Stimulated activated CD8-positive, alpha-beta memory T cell treated with anti-CD3 and anti-CD28 coated beads, Interleukin-15, amount 100 ng/mL, for 1 hour (primary cell): ENCODE measurements around the gene GALNT2.

Experiments used
- DNase-seq: peaks from one replicate; pipeline ENCODE4 v3.0.0-alpha.2; 2020; ENCODE audit warnings: low read depth

The GALNT2 gene

DNA sequence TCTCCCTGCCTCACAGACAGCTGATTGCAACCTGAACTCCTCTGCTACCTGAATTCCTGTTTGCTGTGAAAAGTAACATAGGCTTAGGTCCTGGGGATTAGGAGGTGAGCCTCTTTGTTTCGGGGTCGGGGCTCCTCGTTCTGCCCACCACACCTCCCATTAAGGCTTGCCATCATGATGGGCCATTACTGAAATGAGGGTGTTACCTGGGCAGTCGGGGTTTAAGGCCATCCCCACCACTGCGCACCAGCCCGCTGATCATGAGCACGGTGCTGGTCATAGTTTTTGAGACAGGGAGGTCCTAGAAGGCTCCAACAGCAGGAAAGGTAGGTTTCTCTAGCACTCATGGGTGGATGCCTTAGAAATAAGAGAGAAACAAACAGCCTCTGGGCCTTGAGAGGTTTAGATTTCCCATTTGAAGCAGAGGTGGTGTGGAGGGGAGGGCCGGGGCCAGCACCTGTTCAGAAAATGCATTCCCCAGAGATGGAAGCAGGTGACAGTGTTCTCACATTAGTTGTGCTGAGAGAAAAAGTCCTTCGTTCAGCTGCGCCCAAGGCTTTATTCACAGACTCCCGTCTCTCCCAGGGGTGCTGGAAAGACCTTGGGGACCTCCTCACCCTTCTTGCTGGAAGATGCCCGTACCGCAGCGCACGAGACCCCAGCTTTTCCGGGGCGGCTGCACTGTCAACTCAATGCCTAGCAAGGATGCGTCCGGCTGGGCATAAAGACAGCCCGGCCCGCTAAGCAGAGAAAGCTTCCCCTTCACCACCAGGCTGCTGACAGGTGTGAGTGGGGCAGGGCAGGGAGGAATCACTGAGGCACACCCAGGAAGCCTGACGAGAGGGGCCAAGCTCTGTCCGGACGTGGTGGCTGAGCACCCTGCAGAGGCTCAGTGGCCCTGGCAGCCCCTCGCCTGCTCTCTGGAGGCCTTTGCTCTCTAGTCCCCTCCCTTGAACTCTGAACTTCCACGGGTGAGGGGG lies 233.6 kb downstream of the GALNT2 start:
- no peak for DNase-seq

DNA sequence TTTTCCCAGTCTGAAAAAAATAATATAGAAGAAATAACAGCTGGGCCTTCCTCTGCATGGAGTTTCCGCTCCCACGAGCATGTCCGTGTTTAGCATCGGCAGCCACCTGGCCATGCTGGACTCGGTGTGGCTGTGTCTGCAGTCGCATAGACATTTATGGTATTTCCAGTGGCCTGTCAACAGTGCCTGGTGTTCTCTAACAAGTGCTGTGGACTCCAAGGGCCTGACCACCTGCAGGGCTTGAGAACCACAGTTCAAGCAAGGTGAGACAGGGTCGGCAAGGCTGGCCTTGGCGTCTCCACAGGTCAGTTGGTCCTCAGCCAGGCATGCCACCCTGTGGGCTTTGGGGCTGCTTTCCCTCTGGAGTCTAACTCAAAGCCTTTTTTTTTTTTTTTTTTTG lies 234.3 kb downstream of the GALNT2 start:
- DNase-seq: no peak

GRCh38 chr1:230301822-230302221 lies 234.8 kb downstream of the GALNT2 start:
- DNase-seq: no peak

- no peak for DNase-seq
These were observed 236.0 kb downstream of the GALNT2 start for GRCh38 chr1:230303069-230303468.

GRCh38 chr1:230303822-230304221 lies 236.8 kb downstream of the GALNT2 start:
- no peak for DNase-seq

DNA sequence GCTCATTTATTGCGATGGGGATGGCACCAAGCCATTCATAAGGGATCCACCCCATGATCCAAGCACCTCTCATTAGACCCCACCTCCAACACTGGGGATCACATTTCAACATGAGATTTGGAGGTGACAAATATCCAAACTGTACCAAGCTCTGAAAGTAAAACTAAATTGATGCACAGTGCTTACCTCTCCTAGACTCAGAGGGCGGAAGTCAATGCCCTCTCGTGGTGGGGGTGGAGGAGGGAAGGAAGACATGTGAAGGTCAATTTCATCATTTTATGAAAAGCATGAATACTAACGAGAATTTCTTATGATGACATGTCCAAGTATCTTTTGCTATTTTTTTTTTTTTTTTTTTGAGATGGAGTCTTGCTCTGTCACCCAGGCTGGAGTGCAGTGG lies 239.1 kb downstream of the GALNT2 start:
- DNase-seq: no peak

DNA sequence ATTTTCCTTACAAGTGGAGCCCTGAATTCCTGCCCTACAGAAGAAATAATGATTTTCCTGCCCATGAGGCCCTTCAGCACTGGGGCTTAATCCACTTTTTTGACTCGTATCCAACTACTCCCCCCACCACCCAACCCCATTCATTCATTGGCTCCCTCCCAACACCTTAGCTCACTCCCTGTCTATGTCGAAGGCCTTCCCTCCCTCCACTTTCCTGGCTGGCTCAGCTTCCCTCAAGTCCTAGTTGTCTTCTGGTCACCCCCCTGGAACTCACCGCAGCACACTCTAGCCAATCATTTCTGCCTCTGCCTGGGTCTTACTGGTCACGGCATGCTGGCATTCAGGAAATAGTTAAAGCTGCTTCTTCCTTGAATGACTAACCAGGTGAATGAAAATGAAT lies 240.2 kb downstream of the GALNT2 start:
- DNase-seq: no peak

- DNase-seq: no peak
These were observed 241.0 kb downstream of the GALNT2 start for GRCh38 chr1:230308039-230308438.

- no peak for DNase-seq
These were observed 241.8 kb downstream of the GALNT2 start for GRCh38 chr1:230308821-230309220.

DNA sequence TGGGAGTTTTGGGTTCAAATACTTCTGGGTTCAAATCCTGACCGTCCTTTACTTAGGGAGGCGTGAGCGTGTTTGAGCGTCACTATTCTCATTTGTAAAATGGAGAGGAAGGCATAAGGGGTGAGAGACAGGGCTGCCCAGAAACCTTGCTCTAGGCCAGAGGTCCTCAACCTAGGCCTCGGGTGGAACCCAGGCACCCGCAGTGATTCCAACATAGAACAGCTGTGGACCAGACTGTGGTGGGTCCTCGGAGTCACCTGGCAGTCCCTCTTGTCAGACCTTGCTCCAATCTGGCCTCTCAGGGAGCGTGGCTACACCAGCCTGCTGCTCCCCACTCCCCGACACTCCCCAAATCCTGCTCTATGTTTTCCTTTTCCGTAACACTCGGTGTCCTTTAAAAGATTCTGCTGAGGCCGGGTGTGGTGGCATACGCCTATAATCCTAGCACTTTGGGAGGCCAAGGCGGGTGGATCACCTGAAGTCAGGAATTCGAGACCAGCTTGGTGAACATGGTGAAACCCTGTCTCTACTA lies 242.7 kb downstream of the GALNT2 start:
- no peak for DNase-seq

- peak; percentile 28 for DNase-seq
These were observed 243.5 kb downstream of the GALNT2 start for GRCh38 chr1:230310381-230311163.

DNA sequence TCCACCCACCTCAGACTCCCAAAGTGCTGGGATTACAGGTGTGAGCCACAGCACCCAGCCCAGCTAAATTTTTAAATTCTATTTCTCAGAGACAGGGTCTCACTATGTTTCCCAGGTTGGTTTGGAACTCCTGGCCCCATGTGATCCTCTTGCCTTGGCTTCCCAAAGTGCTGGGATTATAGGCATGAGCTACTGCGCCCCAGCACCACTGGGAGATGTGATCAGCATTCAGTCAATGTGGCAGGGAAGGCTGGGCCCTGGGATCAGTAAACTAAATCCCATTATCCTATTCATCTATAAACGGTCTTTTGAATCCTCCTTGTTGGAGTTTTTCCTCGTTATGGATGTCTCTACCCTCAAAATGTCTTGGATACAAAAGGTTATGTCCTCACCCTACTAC lies 245.6 kb downstream of the GALNT2 start:
- no peak for DNase-seq

- DNase-seq: no peak
These were observed 246.6 kb downstream of the GALNT2 start for GRCh38 chr1:230313453-230314141.

DNA sequence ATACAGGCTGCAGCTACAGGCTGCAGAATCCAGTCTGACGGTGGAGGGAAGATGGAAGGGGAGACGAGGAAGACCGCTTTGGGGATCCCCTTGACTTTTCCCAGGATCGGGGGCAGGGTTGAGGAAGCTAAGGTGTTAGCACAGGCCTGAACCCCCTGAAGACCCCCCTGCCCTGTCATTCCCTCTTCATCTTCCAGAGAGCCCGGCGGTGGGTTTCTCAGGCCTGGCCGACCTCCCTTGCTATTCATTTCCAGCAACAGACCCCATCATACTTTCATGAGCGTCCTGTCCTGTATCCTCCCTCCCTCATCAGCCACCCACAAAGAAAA lies 247.1 kb downstream of the GALNT2 start:
- no peak for DNase-seq

- DNase-seq: no peak
These were observed 248.1 kb downstream of the GALNT2 start for GRCh38 chr1:230315099-230315498.

GRCh38 chr1:230316864-230317745 lies 250.1 kb downstream of the GALNT2 start:
- DNase-seq: no peak

- no peak for DNase-seq
These were observed 251.1 kb downstream of the GALNT2 start for GRCh38 chr1:230317823-230318819.

DNA sequence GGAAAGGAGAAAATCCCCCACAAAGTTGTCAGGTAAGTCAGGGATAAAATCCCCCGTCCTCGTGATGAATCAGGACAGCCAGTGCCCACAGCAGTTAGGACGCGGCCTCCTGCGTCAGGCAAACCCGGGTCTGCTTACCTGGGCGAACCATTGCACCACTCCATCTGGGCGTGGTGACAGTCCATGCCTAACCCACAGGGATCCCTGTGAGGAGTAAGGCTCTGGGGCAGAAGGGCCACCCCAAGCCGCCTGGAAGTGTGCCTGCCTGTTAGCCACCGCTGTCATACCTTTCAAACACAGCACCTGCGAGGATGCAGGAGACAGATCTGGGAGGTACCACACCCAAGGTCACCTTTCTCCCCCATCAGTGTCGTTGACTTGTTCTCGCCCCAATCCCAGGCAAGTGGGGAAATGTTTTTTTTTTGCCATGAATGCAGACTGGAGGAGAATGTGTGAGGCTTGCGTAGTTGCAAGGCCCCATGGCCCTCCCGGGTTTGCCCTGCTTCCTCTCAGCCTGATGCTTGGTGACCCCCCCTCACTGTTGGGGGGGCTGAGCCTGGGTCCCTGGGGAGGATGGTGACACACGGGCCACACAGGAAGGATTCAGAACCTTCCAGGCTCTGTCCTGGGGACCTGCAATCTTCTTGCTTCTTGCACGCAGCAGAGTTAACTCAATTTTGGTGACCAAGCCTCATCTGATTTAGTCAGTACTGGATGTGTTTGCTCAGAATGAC lies 252.1 kb downstream of the GALNT2 start:
- no peak for DNase-seq

DNA sequence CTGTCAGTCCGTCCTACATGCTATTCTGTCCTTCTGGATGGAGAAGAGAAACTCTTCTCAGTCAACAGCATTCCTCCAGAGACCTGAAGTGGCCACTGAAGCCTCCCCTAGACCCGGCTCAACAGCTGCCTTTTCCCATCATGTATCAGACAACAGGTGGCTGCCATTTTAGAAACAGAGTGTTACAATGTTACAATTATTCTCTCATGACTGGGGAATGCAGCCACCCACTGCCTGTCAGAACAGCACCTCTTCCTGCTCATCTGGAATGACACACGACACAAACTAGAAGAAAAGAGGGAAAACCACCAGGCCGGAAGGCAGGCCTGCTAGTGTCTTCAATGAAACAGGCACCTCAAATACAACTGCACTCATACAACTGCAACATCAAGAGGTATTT lies 253.8 kb downstream of the GALNT2 start:
- DNase-seq: no peak
